IMR-90 (cell line): ENCODE results near the gene PROCR. TPM values are rescaled to one million over a fixed set of nuclear protein-coding genes. Genes with fewer than 3 reads are reported as not detected.
A peak's percentile ranks its signal among the peaks of the same experiment; 100 is the strongest.
"Not testable (repeated sequence)": the region's sequence is repeated elsewhere in the genome, so short reads cannot be mapped to it uniquely, and the experiment has no call there.

Experiments
- ATAC-seq: fragments of 200-7000 bp; cut with Tn5 transposase; 2 replicates; pipeline ENCODE4 v1.9.1; 2020; ENCODE audit warnings: low read depth, mild to moderate bottlenecking, moderate library complexity
- BruUV-seq: library from RNA; stranded (reverse); fragments of 400-500 nt; replicated peaks from 2 replicates; lab custom pipeline; 2021; lab: Mats Ljungman, UMichigan
- CTCF ChIA-PET: fragments of 300-600 bp; formaldehyde crosslinking; extraction: SDS; loops from one replicate; lab custom pipeline; 2021; ENCODE audit warnings: antibody characterized with exemption; lab: Yijun Ruan, JAX
- POLR2A ChIA-PET: fragments of 300-600 bp; sonication (Branson Sonifier 250); formaldehyde crosslinking; loops from one replicate; lab custom pipeline; 2022; ENCODE audit warnings: antibody characterized with exemption; ENCODE audit not compliant: unreplicated experiment; lab: Charles Lee
- DNase-seq: peaks from one replicate; pipeline ENCODE4 v3.0.0; 2013
- H2AFZ ChIP-seq: replicated peaks from 2 replicates; pipeline ENCODE3; 2013; ENCODE audit warnings: low read length, mild to moderate bottlenecking; ENCODE audit not compliant: poor library complexity
- H2AK5ac ChIP-seq: 2 replicates; pipeline ENCODE4 v1.6.1; 2013; ENCODE audit warnings: low read depth, low read length, inconsistent platforms
- H2AK9ac ChIP-seq: replicated peaks from 2 replicates; pipeline ENCODE3; 2013; ENCODE audit warnings: mild to moderate bottlenecking, low read depth, low read length, moderate library complexity; ENCODE audit not compliant: poor library complexity
- H2BK120ac ChIP-seq: 2 replicates; pipeline ENCODE4 v1.6.1; 2013; ENCODE audit warnings: low read depth, low read length, inconsistent platforms
- H2BK15ac ChIP-seq: 3 replicates; pipeline ENCODE4 v1.6.1; 2013; ENCODE audit warnings: low read depth, low read length, inconsistent platforms
- H2BK20ac ChIP-seq: 2 replicates; pipeline ENCODE4 v1.6.1; 2013; ENCODE audit warnings: low read depth, mild to moderate bottlenecking, inconsistent platforms, low read length, moderate library complexity
- H2BK5ac ChIP-seq: 2 replicates; pipeline ENCODE4 v1.6.1; 2013; ENCODE audit warnings: mild to moderate bottlenecking, low read depth, low read length, inconsistent platforms; ENCODE audit not compliant: poor library complexity, severe bottlenecking
- H3K14ac ChIP-seq: replicated peaks from 2 replicates; pipeline ENCODE4 v1.6.1; 2013; ENCODE audit warnings: low read depth, low read length, inconsistent platforms
- H3K18ac ChIP-seq: 2 replicates; pipeline ENCODE4 v1.6.1; 2013; ENCODE audit warnings: low read depth, low read length, control low read depth
- H3K23ac ChIP-seq: 2 replicates; pipeline ENCODE4 v1.6.1; 2013; ENCODE audit warnings: low read depth, low read length, inconsistent platforms
- H3K27ac ChIP-seq: 2 replicates; pipeline ENCODE4 v1.5.1; 2013; ENCODE audit warnings: mild to moderate bottlenecking, control low read depth, low read length; ENCODE audit not compliant: insufficient read depth
- H3K27me3 ChIP-seq: 2 replicates; pipeline ENCODE4 v1.6.1; 2013; ENCODE audit warnings: low read length; ENCODE audit not compliant: control insufficient read depth, insufficient read depth
- H3K36me3 ChIP-seq: 2 replicates; pipeline ENCODE4 v1.6.1; 2013; ENCODE audit warnings: low read length, mixed read lengths; ENCODE audit not compliant: control insufficient read depth, insufficient read depth
- H3K4ac ChIP-seq: 2 replicates; pipeline ENCODE4 v1.6.1; 2013; ENCODE audit warnings: low read depth, low read length, inconsistent platforms
- H3K4me1 ChIP-seq: 2 replicates; pipeline ENCODE4 v1.6.1; 2013; ENCODE audit warnings: low read length, mixed read lengths; ENCODE audit not compliant: control insufficient read depth, insufficient read depth
- H3K4me2 ChIP-seq: 2 replicates; pipeline ENCODE4 v1.6.1; 2013; ENCODE audit warnings: low read depth, mild to moderate bottlenecking, control low read depth, low read length, moderate library complexity
- H3K4me3 ChIP-seq: 2 replicates; pipeline ENCODE4 v1.5.1; 2013; ENCODE audit warnings: low read depth, mild to moderate bottlenecking, control low read depth, low read length, moderate library complexity; ENCODE audit not compliant: insufficient read depth
- H3K56ac ChIP-seq: 2 replicates; pipeline ENCODE4 v1.6.1; 2013; ENCODE audit warnings: low read length, inconsistent platforms; ENCODE audit not compliant: insufficient read depth; ENCODE audit errors: extremely low read depth
- H3K79me1 ChIP-seq, 2 experiments: 2 replicates each; pipeline ENCODE4 v1.6.1; 2013; ENCODE audit warnings: low read length in 2 of 2, inconsistent platforms in 1 of 2, low read depth in 1 of 2
- H3K9ac ChIP-seq: 2 replicates; pipeline ENCODE4 v1.6.1; 2013; ENCODE audit warnings: low read depth, low read length, control low read depth
- H3K9me1 ChIP-seq: 2 replicates; pipeline ENCODE4 v1.6.1; 2013; ENCODE audit warnings: low read length, inconsistent platforms; ENCODE audit not compliant: insufficient read depth
- H3K9me3 ChIP-seq: 2 replicates; pipeline ENCODE4 v1.6.1; 2013; ENCODE audit warnings: low read length; ENCODE audit not compliant: control insufficient read depth, insufficient read depth
- H4K20me1 ChIP-seq: 2 replicates; pipeline ENCODE4 v1.6.1; 2013; ENCODE audit warnings: low read length, inconsistent platforms; ENCODE audit not compliant: insufficient read depth
- H4K5ac ChIP-seq: 2 replicates; pipeline ENCODE4 v1.6.1; 2013; ENCODE audit warnings: mild to moderate bottlenecking, low read depth, low read length, control low read depth
- H4K8ac ChIP-seq, 2 experiments: 2 replicates each; pipeline ENCODE4 v1.6.1; 2013; ENCODE audit warnings: low read depth in 2 of 2, low read length in 2 of 2, control low read depth in 1 of 2, inconsistent platforms in 1 of 2
- H4K91ac ChIP-seq: 2 replicates; pipeline ENCODE4 v1.6.1; 2013; ENCODE audit warnings: low read depth, low read length, inconsistent platforms; ENCODE audit not compliant: insufficient read depth
- BHLHE40 ChIP-seq: fragments of 150-350 bp; IDR thresholded peaks from 2 replicates; pipeline ENCODE4 v1.6.1; 2016; ENCODE audit warnings: mild to moderate bottlenecking, low read depth, low read length
- CHD1 ChIP-seq: IDR thresholded peaks from 2 replicates; pipeline ENCODE4 v1.6.1; 2012; ENCODE audit warnings: low read depth, low read length, improper control_type of control experiment
- MXI1 ChIP-seq: IDR thresholded peaks from 2 replicates; pipeline ENCODE4 v1.6.1; 2012; ENCODE audit warnings: low read depth, mild to moderate bottlenecking, low read length, moderate library complexity, borderline replicate concordance
- WGBS, 2 experiments: methylation state at CpG; one replicate each; pipeline versions ENCODE4 v1.1.5 to v1.1.7; 2013; ENCODE audit warnings: missing lambda C conversion rate in 2 of 2; ENCODE audit not compliant: insufficient read length in 1 of 2; ENCODE audit errors: extremely low coverage in 2 of 2; 5-methylcytosine and 5-hydroxymethylcytosine counted together
- dilution Hi-C: fragments of 300-500 bp; cut with HindIII; formaldehyde crosslinking; loops from one replicate; pipeline ENCODE4 v1.14.3; 2018; ENCODE audit warnings: low sequenced_read_pairs; ENCODE audit not compliant: unreplicated experiment
- in situ Hi-C: fragments of 300-500 bp; cut with MboI; formaldehyde crosslinking; loops from 3 replicates; pipeline ENCODE4 v1.14.3; 2019; ENCODE audit warnings: low sequenced_read_pairs, inconsistent platforms, mixed read lengths
- intact Hi-C: fragments of 100-400 bp; cut with micrococcal nuclease; formaldehyde crosslinking; loops from 2 replicates; pipeline ENCODE4 v1.10.0; 2022
- polyA plus RNA-seq, 3 experiments: library from polyadenylated mRNA; depleted of rRNA; stranded (reverse); fragments of >200 nt; gene quantifications; 2 replicates each; pipeline ENCODE4 v1.2.3, GENCODE V29; 2012; ENCODE audit warnings: low replicate concordance in 1 of 3
- total RNA-seq: library from RNA; depleted of rRNA; stranded (reverse); fragments of >200 nt; gene quantifications from 2 replicates; pipeline ENCODE4 v1.2.3, GENCODE V29; 2012
- TF ChIP-seq, protein P1 (sequence below): fragments of 150-350 bp; IDR thresholded peaks from 2 replicates; pipeline ENCODE4 v1.6.1; 2017; ENCODE audit warnings: mild to moderate bottlenecking, antibody characterized with exemption, low read length, low read depth

PROCR gene
- total and polyA plus RNA-seq, 2 of the 4 experiments (the other 2 are of a cell fraction), result 36.4 to 41.9 TPM

DNA sequence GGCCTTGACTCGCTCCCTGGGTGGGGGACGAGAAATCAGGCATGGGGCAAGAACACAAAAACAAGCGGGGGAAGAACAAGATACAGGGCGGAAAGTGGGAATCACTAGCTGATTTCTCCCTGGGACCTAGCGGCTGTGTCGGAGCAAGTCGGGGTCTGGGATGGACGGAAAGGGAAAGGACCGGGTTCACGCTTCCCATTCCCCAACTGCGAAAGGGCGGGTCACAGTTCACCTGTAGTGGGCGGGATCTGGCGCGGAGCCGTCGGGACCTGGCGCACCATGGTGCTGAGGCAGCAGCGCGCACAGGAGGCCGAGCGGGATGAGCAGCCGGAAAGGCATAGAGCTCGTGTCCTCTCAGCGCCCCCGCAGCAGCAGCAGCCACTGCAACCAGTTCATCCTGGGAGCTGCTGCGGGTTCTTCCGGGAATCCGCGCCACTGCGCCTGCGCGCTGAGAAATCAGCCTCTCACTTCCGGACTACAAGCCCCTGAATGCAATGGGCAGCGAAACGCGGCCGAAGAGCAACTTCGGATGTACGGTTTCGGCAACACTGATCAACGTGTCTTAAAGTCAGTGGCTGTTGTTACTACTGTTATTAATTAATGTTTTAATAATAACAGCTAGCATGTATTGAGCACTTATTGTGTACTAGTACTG, 24.8 kb upstream of the PROCR start, which contains the start of gene EDEM2 (continued):
- TF ChIP-seq MXI1 (peak; percentile 68; the same call in 1 of the 2 replicates), CHD1 (no peak), BHLHE40 (peak; percentile 17; the same call in 1 of the 2 replicates)

DNA sequence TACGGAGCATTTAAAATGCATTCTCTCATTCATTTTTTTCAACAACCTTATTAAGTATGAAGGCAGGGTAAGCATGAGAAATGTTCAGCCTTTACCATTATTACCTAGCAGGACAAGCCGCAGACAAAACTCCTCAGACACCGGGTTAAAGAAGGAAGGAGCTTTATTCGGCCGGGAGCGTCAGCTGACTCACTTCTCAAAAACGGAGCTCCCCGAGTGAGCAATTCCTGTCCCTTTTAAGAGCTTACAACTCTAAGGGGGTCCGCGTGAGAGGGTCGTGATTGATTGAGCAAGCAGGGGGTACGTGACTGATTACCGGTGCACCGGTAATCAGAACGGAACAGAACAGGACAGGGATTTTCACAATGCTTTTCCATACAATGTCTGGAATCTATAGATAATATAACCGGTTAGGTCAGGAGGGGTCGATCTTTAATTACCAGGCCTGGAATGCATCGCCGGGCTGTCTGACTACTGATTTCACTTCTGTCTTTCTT, 24.2 kb upstream of the PROCR start:
- H4K5ac ChIP-seq, result peak overlapping the region; percentile 9; the same call in 1 of the 2 replicates
- H2AK5ac ChIP-seq, dilution Hi-C loops, H2BK20ac ChIP-seq, H3K9me1 ChIP-seq, H3K36me3 ChIP-seq, H2AK9ac ChIP-seq, H3K18ac ChIP-seq, H3K4me1 ChIP-seq, BruUV-seq, H3K27me3 ChIP-seq, H2BK15ac ChIP-seq, DNase-seq, H4K20me1 ChIP-seq, H3K9me3 ChIP-seq: not testable (repeated sequence)
- ChIA-PET CTCF (interaction anchor here (0.6 to 3.5 kb wide), 4 partner anchors 52 to 69 kb away, joined by 3 to 26 read pairs (median 6); no protein-coding TSS in a partner anchor), POLR2A (interaction anchor here (0.6 kb wide), 1 partner anchor 15 kb away, joined by 3 read pairs; no protein-coding TSS in a partner anchor)
- peak overlapping the region; percentile 66; the same call in 1 of the 2 replicates for H3K23ac ChIP-seq
- peak overlapping the region; percentile 82 for H3K4me3 ChIP-seq
- ATAC-seq, result peak; percentile 42
- TF ChIP-seq, protein P1, sequence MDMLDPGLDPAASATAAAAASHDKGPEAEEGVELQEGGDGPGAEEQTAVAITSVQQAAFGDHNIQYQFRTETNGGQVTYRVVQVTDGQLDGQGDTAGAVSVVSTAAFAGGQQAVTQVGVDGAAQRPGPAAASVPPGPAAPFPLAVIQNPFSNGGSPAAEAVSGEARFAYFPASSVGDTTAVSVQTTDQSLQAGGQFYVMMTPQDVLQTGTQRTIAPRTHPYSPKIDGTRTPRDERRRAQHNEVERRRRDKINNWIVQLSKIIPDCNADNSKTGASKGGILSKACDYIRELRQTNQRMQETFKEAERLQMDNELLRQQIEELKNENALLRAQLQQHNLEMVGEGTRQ, result peak; percentile 50
- H3K79me1 ChIP-seq, result peaks cover 4 to 10% of the 10 kb centered on the region in 2 experiments
- in situ Hi-C loops, result loop anchor here (5.0 to 25.0 kb wide), 3 partner anchors 57 to 290 kb away; partner anchors contain the start of gene GDF5
- H2BK5ac ChIP-seq, result peak overlapping the region; percentile 72
- peak overlapping the region; percentile 5; the same call in 1 of the 2 replicates for H2BK120ac ChIP-seq
- peak overlapping the region; percentile 39; the same call in 1 of the 2 replicates for H3K9ac ChIP-seq
- WGBS, 2 experiments, result no CpG with 5 or more reads among the region's 19 CpGs
- H3K4ac ChIP-seq, result peak overlapping the region; percentile 37; the same call in 1 of the 2 replicates
- H3K4me2 ChIP-seq, result peak overlapping the region; percentile 42
- H4K8ac ChIP-seq, result peak overlapping the region; percentile 69 to 82
- peak overlapping the region; percentile 76 for H2AFZ ChIP-seq
- intact Hi-C loops, result loop anchor here (2.0 kb wide), 1 partner anchor 25 kb away; the partner anchor contains the start of gene PROCR
- H3K14ac ChIP-seq, result peak overlapping the region; percentile 6
- peak overlapping the region; percentile 28 for H3K27ac ChIP-seq
- peak overlapping the region; percentile 19 for H4K91ac ChIP-seq
- peak overlapping the region; percentile 19 for H3K56ac ChIP-seq
